ENCODE measurements around the gene LDLRAD4.

DNA sequence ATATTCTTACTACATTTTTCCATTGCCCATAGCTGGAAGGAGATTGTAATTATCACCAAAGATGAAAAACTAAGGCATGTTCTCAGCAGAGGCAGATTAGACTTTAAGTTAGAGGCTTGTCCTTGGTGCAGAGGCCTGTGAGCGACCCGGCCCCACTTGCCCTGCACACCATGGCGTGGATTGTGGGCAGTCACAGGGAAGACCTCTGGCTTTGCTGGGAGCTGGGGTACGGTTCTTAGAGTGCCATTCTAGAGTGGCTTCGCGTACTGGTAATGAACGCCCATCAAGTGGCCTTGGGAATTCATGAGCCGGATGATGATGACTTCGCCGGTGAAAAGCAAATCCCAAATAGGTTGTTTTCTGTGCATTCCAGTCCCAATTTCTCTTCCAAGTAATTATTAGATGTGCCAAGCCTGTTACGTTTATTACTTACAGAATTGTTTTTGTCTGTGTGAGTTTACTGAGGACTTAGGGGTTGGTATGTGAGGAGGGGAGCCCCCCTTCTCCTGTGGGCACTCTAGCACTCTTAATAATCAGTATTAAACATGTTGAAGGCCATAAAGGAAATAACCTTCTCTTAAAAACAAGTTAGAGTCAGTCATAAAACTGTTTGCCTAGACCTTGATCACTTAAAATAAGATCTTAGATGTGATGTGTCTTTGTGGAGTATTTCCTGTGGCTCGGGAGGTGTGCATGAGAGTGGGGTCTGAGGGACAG, 90.6 kb downstream of the LDLRAD4 start:
- no peak for TF ChIP-seq TEAD2 (tag; IDR thresholded peaks at IDR 0.05)
- no peak for TF ChIP-seq ZNF282 (CRISPR knock-in tag; IDR thresholded peaks at IDR 0.05)
- TF ChIP-seq GATAD2B (IDR thresholded peaks at IDR 0.05; ENCODE audit: borderline replicate concordance) = no peak
- TF ChIP-seq, protein P1, sequence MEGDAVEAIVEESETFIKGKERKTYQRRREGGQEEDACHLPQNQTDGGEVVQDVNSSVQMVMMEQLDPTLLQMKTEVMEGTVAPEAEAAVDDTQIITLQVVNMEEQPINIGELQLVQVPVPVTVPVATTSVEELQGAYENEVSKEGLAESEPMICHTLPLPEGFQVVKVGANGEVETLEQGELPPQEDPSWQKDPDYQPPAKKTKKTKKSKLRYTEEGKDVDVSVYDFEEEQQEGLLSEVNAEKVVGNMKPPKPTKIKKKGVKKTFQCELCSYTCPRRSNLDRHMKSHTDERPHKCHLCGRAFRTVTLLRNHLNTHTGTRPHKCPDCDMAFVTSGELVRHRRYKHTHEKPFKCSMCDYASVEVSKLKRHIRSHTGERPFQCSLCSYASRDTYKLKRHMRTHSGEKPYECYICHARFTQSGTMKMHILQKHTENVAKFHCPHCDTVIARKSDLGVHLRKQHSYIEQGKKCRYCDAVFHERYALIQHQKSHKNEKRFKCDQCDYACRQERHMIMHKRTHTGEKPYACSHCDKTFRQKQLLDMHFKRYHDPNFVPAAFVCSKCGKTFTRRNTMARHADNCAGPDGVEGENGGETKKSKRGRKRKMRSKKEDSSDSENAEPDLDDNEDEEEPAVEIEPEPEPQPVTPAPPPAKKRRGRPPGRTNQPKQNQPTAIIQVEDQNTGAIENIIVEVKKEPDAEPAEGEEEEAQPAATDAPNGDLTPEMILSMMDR (IDR thresholded peaks at IDR 0.05 in 2 of 3, conservative IDR thresholded peaks at IDR 0.05 in 1 of 3; ENCODE audit: insufficient read depth in 2 of 3, low read depth in 1 of 3, low read length in 3 of 3) = no peak
- no peak for TF ChIP-seq MYC (IDR thresholded peaks at IDR 0.05; ENCODE audit: low read depth, low read length)
- no peak for TF ChIP-seq MYC (CRISPR knock-in tag; IDR thresholded peaks at IDR 0.05; ENCODE audit: borderline replicate concordance, low read depth)
- TF ChIP-seq, protein P2, sequence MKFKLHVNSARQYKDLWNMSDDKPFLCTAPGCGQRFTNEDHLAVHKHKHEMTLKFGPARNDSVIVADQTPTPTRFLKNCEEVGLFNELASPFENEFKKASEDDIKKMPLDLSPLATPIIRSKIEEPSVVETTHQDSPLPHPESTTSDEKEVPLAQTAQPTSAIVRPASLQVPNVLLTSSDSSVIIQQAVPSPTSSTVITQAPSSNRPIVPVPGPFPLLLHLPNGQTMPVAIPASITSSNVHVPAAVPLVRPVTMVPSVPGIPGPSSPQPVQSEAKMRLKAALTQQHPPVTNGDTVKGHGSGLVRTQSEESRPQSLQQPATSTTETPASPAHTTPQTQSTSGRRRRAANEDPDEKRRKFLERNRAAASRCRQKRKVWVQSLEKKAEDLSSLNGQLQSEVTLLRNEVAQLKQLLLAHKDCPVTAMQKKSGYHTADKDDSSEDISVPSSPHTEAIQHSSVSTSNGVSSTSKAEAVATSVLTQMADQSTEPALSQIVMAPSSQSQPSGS (CRISPR knock-in tag; IDR thresholded peaks at IDR 0.05) = no peak
- TF ChIP-seq SIN3A (IDR thresholded peaks at IDR 0.05; ENCODE audit: borderline replicate concordance in 2 of 2, control insufficient read depth in 1 of 2, low read depth in 2 of 2, low read length in 2 of 2) = no peak

All from K562 (cell line).